OCI-LY1 (cell line): ENCODE measurements around the gene TREM2.

Source experiments
- H2AFZ ChIP-seq: fragments of 200-600 bp; sonication (generic), shearing (Covaris generic); 2 replicates; pipeline ENCODE4 v1.6.0; 2014; ENCODE audit warnings: antibody characterized with exemption, mild to moderate bottlenecking, low read length
- H3F3A ChIP-seq: fragments of 200-600 bp; sonication (generic), shearing (Covaris generic); 2 replicates; pipeline ENCODE4 v1.6.0; 2014; ENCODE audit warnings: mild to moderate bottlenecking, antibody characterized with exemption, low read length, moderate library complexity; ENCODE audit not compliant: insufficient read depth
- H3K27ac ChIP-seq: fragments of 200-600 bp; sonication (generic); 2 replicates; pipeline ENCODE4 v1.5.1; 2014; ENCODE audit warnings: low read length, mixed run types, mild to moderate bottlenecking, low read depth; ENCODE audit not compliant: poor library complexity, severe bottlenecking
- H3K27me3 ChIP-seq: fragments of 200-600 bp; sonication (generic); 2 replicates; pipeline ENCODE4 v1.6.0; 2014; ENCODE audit warnings: antibody characterized with exemption, mild to moderate bottlenecking, low read length, moderate library complexity; ENCODE audit not compliant: insufficient read depth
- H3K36me3 ChIP-seq: fragments of 200-600 bp; sonication (generic); 2 replicates; pipeline ENCODE4 v1.6.1; 2014; ENCODE audit warnings: mild to moderate bottlenecking, antibody characterized with exemption, low read length, moderate library complexity, mixed read lengths; ENCODE audit not compliant: insufficient read depth
- H3K4me1 ChIP-seq: fragments of 200-600 bp; sonication (generic); 2 replicates; pipeline ENCODE4 v1.5.1; 2014; ENCODE audit warnings: mild to moderate bottlenecking, low read length, moderate library complexity; ENCODE audit not compliant: insufficient read depth, severe bottlenecking
- H3K4me2 ChIP-seq: fragments of 200-600 bp; sonication (generic), shearing (Covaris generic); 2 replicates; pipeline ENCODE4 v1.6.1; 2014; ENCODE audit warnings: low read length
- H3K4me3 ChIP-seq: fragments of 200-600 bp; sonication (generic); 2 replicates; pipeline ENCODE4 v1.5.1; 2014; ENCODE audit warnings: low read length, low read depth, mild to moderate bottlenecking, mixed read lengths; ENCODE audit not compliant: poor library complexity, severe bottlenecking
- H3K79me2 ChIP-seq: fragments of 200-600 bp; shearing (Covaris generic); 2 replicates; pipeline ENCODE4 v1.6.1; 2016; ENCODE audit warnings: mixed run types, low read length, mixed read lengths; ENCODE audit not compliant: insufficient read depth
- H3K9ac ChIP-seq: fragments of 200-600 bp; sonication (generic), shearing (Covaris generic); 2 replicates; pipeline ENCODE4 v1.6.1; 2014; ENCODE audit warnings: mild to moderate bottlenecking, low read length, mixed read lengths
- H3K9me2 ChIP-seq: fragments of 200-600 bp; sonication (generic), shearing (Covaris generic); 2 replicates; pipeline ENCODE4 v1.6.1; 2014; ENCODE audit warnings: low read depth, mild to moderate bottlenecking, low read length, mixed read lengths
- H3K9me3 ChIP-seq: fragments of 200-600 bp; shearing (Covaris generic); 2 replicates; pipeline ENCODE4 v1.6.1; 2014; ENCODE audit warnings: low read length, mixed read lengths
- H4K20me1 ChIP-seq: fragments of 200-600 bp; sonication (generic), shearing (Covaris generic); 2 replicates; pipeline ENCODE4 v1.6.0; 2016; ENCODE audit warnings: mild to moderate bottlenecking, low read length; ENCODE audit not compliant: insufficient read depth
- CTCF ChIP-seq: fragments of 200-600 bp; sonication (generic), shearing (Covaris generic); IDR thresholded peaks from 2 replicates; pipeline ENCODE4 v1.5.1; 2017; ENCODE audit warnings: mild to moderate bottlenecking, antibody characterized with exemption, low read length, moderate library complexity, mixed read lengths
- EZH2 ChIP-seq: fragments of 200-600 bp; sonication (generic), shearing (Covaris generic); IDR thresholded peaks from 2 replicates; pipeline ENCODE4 v1.8.0; 2017; ENCODE audit warnings: borderline replicate concordance, mixed run types, mild to moderate bottlenecking, antibody characterized with exemption, low read length, moderate library complexity, mixed read lengths

The TREM2 gene

GRCh38 chr6:41177695-41178094 is 14.8 kb upstream of the TREM2 start:
- H3K79me2 ChIP-seq: no peaks in the 10 kb centered on the region
- no peak overlapping the region for H2AFZ ChIP-seq
- H3K27me3 ChIP-seq: 0 out of 2 replicates have a peak, but pooled peaks cover 3% of the 10 kb centered on the region
- no peaks in the 10 kb centered on the region for H3K9me2 ChIP-seq
- H3K4me2 ChIP-seq: no peak overlapping the region
- no peak overlapping the region for H3K4me3 ChIP-seq
- TF ChIP-seq CTCF: no peak
- no peak for TF ChIP-seq EZH2
- H3K36me3 ChIP-seq: no peaks in the 10 kb centered on the region
- H3F3A ChIP-seq: no peaks in the 10 kb centered on the region
- H3K4me1 ChIP-seq: peaks cover 6% of the 10 kb centered on the region
- no peak overlapping the region for H3K27ac ChIP-seq
- no peak overlapping the region for H3K9ac ChIP-seq
- H4K20me1 ChIP-seq: no peaks in the 10 kb centered on the region
- no peaks in the 10 kb centered on the region for H3K9me3 ChIP-seq

GRCh38 chr6:41177287-41177686 is 14.4 kb upstream of the TREM2 start:
- peaks cover 2% of the 10 kb centered on the region for H3K4me1 ChIP-seq
- no peaks in the 10 kb centered on the region for H3F3A ChIP-seq
- H3K4me2 ChIP-seq: no peak overlapping the region
- H2AFZ ChIP-seq: no peak overlapping the region
- no peaks in the 10 kb centered on the region for H3K9me3 ChIP-seq
- H3K27ac ChIP-seq: no peak overlapping the region
- H3K9me2 ChIP-seq: no peaks in the 10 kb centered on the region
- no peaks in the 10 kb centered on the region for H4K20me1 ChIP-seq
- TF ChIP-seq EZH2: no peak
- 0 out of 2 replicates have a peak, but pooled peaks cover 3% of the 10 kb centered on the region for H3K27me3 ChIP-seq
- H3K36me3 ChIP-seq: no peaks in the 10 kb centered on the region
- no peak overlapping the region for H3K4me3 ChIP-seq
- H3K79me2 ChIP-seq: no peaks in the 10 kb centered on the region
- no peak overlapping the region for H3K9ac ChIP-seq

- Histone ChIP-seq H3K4me2 (no peak overlapping the region), H2AFZ (no peak overlapping the region), H3F3A (no peaks in the 10 kb centered on the region), H4K20me1 (no peaks in the 10 kb centered on the region), H3K36me3 (no peaks in the 10 kb centered on the region), H3K9me3 (no peaks in the 10 kb centered on the region), H3K9ac (no peak overlapping the region), H3K4me1 (no peaks in the 10 kb centered on the region), H3K9me2 (no peaks in the 10 kb centered on the region), H3K4me3 (no peak overlapping the region), H3K27ac (no peak overlapping the region), H3K27me3 (0 out of 2 replicates have a peak, but pooled peaks cover 3% of the 10 kb centered on the region), H3K79me2 (no peaks in the 10 kb centered on the region)
- TF ChIP-seq CTCF: no peak
- no peak for TF ChIP-seq EZH2
These were observed 13.3 kb upstream of the TREM2 start for GRCh38 chr6:41176189-41176588.

GRCh38 chr6:41175084-41175483 is 12.2 kb upstream of the TREM2 start:
- Histone ChIP-seq H3F3A (no peaks in the 10 kb centered on the region), H3K27ac (no peak overlapping the region), H4K20me1 (no peaks in the 10 kb centered on the region), H3K27me3 (0 out of 2 replicates have a peak, but pooled peaks cover 3% of the 10 kb centered on the region), H3K4me2 (no peak overlapping the region), H3K9ac (no peak overlapping the region), H3K79me2 (no peaks in the 10 kb centered on the region), H3K36me3 (no peaks in the 10 kb centered on the region), H3K9me2 (no peaks in the 10 kb centered on the region), H3K4me3 (no peak overlapping the region), H2AFZ (no peak overlapping the region), H3K9me3 (no peaks in the 10 kb centered on the region), H3K4me1 (no peaks in the 10 kb centered on the region)
- no peak for TF ChIP-seq EZH2
- no peak for TF ChIP-seq CTCF
